GM19395 (cell line): ENCODE data around the gene XRCC4.
"Not testable (repeated sequence)": the region's sequence is repeated elsewhere in the genome, so short reads cannot be mapped to it uniquely, and the experiment has no call there.

Experiments
- ATAC-seq: cut with Tn5 transposase; IDR thresholded peaks from one replicate; pipeline ENCODE4 v1.9.1; 2021; ENCODE audit warnings: mild to moderate bottlenecking, moderate library complexity; ENCODE audit not compliant: unreplicated experiment

Gene XRCC4

GRCh38 chr5:83253720-83254119 lies 176.4 kb downstream of the XRCC4 start:
- no peak for ATAC-seq

- no peak for ATAC-seq
These were observed 177.9 kb downstream of the XRCC4 start for GRCh38 chr5:83255268-83255667.

GRCh38 chr5:83256091-83256780 lies 178.9 kb downstream of the XRCC4 start:
- no peak for ATAC-seq

GRCh38 chr5:83257684-83258083 lies 180.3 kb downstream of the XRCC4 start:
- not testable (repeated sequence) for ATAC-seq

DNA sequence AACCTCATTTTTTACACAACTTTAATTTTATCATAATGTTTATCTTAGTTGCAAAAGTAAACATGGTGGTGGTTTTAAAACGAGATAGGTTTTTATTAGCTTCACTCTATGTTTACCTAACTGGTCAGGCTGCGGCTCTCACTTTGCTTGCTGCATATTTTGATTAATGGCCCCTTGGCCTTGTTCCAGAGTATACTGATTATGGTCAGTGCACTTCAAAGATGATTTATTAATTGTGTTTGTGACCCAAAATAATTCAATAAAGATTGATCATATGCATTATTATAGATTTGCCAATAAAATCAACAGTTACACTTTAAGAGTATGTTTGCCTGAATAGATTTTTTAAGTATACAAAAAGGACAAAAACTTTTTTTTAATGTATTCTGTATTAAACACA lies 188.0 kb downstream of the XRCC4 start:
- no peak for ATAC-seq

DNA sequence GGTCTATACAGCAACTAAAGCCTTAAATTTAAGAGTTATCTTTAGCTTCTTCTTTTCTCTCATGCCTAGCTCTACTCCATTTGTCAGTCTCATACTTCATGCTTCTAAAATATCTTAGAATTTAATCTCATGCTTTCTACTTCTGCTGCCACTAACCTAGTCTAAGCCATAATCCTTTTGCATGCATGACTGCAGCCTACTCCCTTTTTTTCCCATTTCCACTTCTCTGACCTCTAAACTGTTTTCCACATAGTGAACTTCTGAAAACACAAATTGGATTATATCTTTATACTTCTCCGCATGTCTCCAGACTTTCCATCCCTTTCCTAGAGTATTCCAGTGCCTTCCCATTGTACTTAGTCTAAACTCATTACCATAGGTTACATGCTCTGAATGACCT lies 193.0 kb downstream of the XRCC4 start:
- ATAC-seq, result no peak

DNA sequence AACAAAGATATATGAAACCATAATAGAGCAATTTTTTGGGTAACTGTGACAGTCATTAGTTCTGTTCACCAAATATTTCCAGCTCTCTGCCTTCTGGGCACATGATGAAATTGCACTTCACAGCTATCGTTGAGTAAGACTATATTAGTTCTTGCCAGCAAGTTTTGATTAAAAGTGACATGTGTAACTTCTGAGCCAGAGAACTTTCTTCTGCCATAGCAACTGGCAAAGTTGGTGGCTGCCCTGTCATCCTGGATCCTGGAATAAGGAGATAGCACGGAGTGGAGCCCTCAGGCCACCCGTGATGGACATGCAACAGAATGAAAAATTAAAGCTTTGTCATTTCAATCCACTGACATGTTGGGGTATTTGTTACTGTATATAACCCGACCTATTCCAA lies 199.8 kb downstream of the XRCC4 start:
- no peak for ATAC-seq

GRCh38 chr5:83277953-83278352 lies 200.6 kb downstream of the XRCC4 start:
- peak; percentile 63 for ATAC-seq

GRCh38 chr5:83281176-83281575 lies 203.8 kb downstream of the XRCC4 start:
- no peak for ATAC-seq

- ATAC-seq, result no peak
These were observed 204.3 kb downstream of the XRCC4 start for GRCh38 chr5:83281658-83282057.

DNA sequence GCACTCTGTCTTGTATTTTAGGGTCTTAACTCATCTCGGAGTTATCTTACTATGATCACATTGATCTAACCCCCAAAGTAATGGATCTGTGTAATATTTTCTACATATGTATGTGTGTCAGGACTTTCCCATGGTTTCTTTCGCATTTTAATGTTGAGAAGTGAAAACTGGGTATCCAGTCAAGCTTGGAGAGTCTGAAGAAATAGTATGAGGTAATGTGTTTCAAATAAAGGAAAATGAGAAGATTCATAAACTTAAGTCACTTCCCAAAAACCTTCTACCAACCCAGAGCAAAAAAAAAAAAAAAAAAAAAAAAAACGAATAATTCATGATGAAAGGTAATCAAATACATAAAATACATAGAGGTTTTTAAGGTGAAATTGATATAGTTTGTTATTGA lies 206.4 kb downstream of the XRCC4 start:
- ATAC-seq, result no peak

- ATAC-seq, result no peak
These were observed 208.5 kb downstream of the XRCC4 start for GRCh38 chr5:83285661-83286398.

GRCh38 chr5:83294246-83294645 lies 216.9 kb downstream of the XRCC4 start:
- ATAC-seq, result no peak

DNA sequence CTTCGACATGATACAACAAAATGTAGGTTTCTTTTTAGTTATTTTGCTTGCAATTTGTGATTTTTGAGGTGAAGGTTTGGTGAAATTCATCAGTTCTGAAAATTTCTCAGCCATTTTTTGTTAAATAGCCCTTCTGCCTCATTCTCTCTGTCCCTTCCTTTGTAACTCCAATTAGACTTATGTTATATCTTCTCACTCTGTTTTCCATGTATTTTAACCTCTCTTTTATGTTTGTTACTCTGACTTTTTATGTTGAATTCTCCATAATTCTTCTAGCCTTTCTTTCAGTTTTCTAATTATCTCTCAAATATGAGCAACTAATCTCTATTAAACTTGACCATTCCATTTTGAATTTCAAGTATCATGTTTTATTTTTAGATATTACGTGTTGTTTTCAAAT lies 222.0 kb downstream of the XRCC4 start:
- no peak for ATAC-seq

DNA sequence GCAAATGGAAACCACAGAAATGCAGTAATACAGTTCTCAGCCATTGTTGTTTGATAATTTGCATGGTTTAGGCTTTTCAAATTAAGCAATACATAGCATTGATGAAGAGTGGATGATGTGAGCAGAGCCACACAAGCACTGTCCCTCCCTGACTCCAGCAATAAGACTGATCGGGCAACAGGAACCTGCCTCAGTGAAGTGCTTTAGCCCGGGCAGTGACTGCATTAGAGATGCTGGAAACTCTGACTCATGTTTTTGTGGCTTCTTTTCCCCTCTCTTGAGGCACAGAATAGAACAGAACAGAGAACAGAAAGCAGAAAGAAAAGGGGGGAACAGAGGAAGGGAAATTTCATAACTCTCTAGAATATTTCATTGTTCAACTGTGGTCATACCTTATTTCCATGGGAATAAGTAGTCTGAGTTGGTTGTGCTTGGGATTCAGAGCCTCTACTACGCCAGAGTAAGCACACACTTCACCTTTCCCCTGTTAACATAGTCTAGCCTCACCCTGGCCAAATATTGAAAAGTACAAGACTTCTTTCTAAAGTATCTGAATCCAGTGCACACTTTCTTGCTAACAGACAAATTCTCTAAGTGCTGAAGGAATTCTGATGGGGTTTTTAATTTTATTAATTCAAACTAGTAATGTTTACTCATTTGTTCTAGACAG lies 229.4 kb downstream of the XRCC4 start:
- peak; percentile 97 for ATAC-seq

DNA sequence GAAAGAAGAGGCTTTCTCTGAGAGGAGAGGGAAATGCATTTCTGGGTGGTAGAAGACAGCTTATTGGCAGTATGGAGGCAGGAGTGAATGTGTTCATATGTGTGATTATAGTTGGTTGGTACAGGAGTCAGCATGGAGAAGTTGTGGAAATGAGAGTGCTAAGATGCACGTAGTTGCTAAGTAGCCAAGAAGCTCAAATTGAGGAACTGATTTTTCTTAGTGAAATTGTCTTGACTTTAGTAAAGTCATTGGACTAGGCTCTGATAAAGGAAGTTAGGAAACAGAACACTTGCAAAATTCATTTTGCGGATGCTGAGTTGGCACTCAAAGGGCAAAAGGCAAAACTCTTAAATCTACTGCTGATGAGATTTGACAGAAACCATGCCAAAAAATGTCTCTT lies 235.3 kb downstream of the XRCC4 start:
- no peak for ATAC-seq

- no peak for ATAC-seq
These were observed 236.1 kb downstream of the XRCC4 start for GRCh38 chr5:83313436-83313835.

GRCh38 chr5:83321483-83322055 lies 244.2 kb downstream of the XRCC4 start:
- ATAC-seq, result no peak

GRCh38 chr5:83322273-83322924 lies 245.1 kb downstream of the XRCC4 start:
- ATAC-seq, result no peak

GRCh38 chr5:83323557-83324180 lies 246.3 kb downstream of the XRCC4 start:
- ATAC-seq, result no peak

DNA sequence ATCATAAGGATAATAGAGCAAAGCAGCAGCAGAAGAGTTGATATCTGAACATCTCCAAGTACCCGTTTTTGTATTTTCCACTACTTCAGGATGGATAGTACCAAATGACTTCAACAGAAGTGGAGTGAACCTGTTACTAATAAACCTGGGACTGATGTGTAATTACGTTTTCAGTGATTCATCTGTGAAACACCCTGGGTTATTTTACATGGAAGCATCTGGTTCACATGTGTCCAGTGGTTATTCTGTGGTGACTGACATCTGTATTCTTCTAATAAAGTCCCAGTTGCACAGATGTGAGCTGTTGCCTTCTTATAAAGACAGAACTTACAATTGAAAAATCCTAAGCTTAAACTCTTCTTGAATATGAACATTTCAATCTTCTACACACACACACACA lies 254.5 kb downstream of the XRCC4 start:
- ATAC-seq, result no peak
